ACHN (cell line): ENCODE results near the gene SNX9.

Experiments used
- DNase-seq: peaks from one replicate; pipeline ENCODE4 v3.0.0-alpha.2; 2015
- in situ Hi-C: cut with HindIII; loops from 2 replicates; pipeline ENCODE4 v1.10.0; 2017; ENCODE audit warnings: low sequenced_read_pairs, low pct_ligation_motif_present, low pct_unique_long_range_greater_than_20kb

SNX9 gene

DNA sequence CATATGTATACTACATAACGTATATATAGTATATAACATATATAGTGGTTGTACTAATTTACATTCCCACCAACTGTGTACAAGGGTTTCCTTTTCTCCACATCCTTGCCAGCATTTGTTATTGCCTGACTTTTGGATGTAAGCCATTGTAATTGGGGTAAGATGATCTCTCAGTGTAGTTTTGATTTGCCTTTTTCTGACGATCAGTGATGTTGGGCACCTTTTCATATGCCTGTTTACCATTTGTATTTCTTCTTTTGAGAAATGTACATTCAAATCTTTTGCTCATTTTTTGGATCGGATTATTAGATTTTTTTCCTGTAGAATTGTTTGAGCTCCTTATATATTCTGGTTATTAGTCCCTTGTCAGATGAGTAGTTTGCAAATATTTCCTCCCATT is 170.0 kb downstream of the SNX9 start:
- in situ Hi-C loops = no loop called here

GRCh38 chr6:157994125-157994795 is 171.2 kb downstream of the SNX9 start:
- no peak for DNase-seq
- in situ Hi-C loops = no loop called here

More for the DNA sequence above, 170.0 kb downstream of the SNX9 start:
- no peak for DNase-seq
